Nephron (organoid): ENCODE results near the gene SNAP23.
"Not testable (repeated sequence)": the region's sequence is repeated elsewhere in the genome, so short reads cannot be mapped to it uniquely, and the experiment has no call there.

Experiments used
- H3K27ac Mint-ChIP-seq, 3 experiments: 2 replicates each; pipeline ENCODE4 v1.8.0; 2020; ENCODE audit warnings: mixed read lengths in 3 of 3, mild to moderate bottlenecking in 2 of 3, moderate library complexity in 1 of 3
- H3K27me3 Mint-ChIP-seq: 2 replicates; pipeline ENCODE4 v1.8.0; 2021; ENCODE audit warnings: low read depth, mild to moderate bottlenecking, moderate library complexity, mixed read lengths
- H3K36me3 Mint-ChIP-seq: 2 replicates; pipeline ENCODE4 v1.8.0; 2020; ENCODE audit warnings: low read depth, mixed read lengths
- H3K4me1 Mint-ChIP-seq: 2 replicates; pipeline ENCODE4 v1.8.0; 2020; ENCODE audit warnings: mixed read lengths
- H3K4me3 Mint-ChIP-seq, 3 experiments: 2 replicates each; pipeline ENCODE4 v1.8.0; 2020; ENCODE audit warnings: mild to moderate bottlenecking in 3 of 3, mixed read lengths in 3 of 3, moderate library complexity in 2 of 3
- H3K9me3 Mint-ChIP-seq: 2 replicates; pipeline ENCODE4 v1.8.0; 2020; ENCODE audit warnings: mixed read lengths
- CTCF ChIP-seq, 3 experiments: fragments of 200-600 bp; sonication (generic); IDR thresholded peaks; one replicate each; pipeline ENCODE4 v1.5.0; 2021; ENCODE audit warnings: antibody characterized with exemption in 3 of 3; ENCODE audit not compliant: unreplicated experiment in 3 of 3

The SNAP23 gene

GRCh38 chr15:42553554-42553953 is 58.1 kb downstream of the SNAP23 start:
- Mint-ChIP-seq H3K27me3 (no peaks in the 10 kb centered on the region), H3K4me3 (no peak overlapping the region), H3K4me1 (peaks cover 14% of the 10 kb centered on the region), H3K9me3 (no peaks in the 10 kb centered on the region), H3K27ac (no peak overlapping the region), H3K36me3 (peaks cover 4% of the 10 kb centered on the region)
- TF ChIP-seq CTCF (IDR thresholded peaks at IDR 0.05; ENCODE audit: unreplicated experiment in 3 of 3), result no peak

GRCh38 chr15:42556550-42557207 is 61.2 kb downstream of the SNAP23 start:
- not testable (repeated sequence) for H3K27me3 Mint-ChIP-seq, H3K9me3 Mint-ChIP-seq, H3K4me1 Mint-ChIP-seq, H3K4me3 Mint-ChIP-seq, H3K27ac Mint-ChIP-seq
- peaks cover 18% of the 10 kb centered on the region for H3K36me3 Mint-ChIP-seq

GRCh38 chr15:42558739-42559138 is 63.3 kb downstream of the SNAP23 start:
- H3K27ac Mint-ChIP-seq, result no peak overlapping the region
- peaks cover 27% of the 10 kb centered on the region for H3K36me3 Mint-ChIP-seq
- H3K4me3 Mint-ChIP-seq, result no peak overlapping the region
- no peaks in the 10 kb centered on the region for H3K4me1 Mint-ChIP-seq
- H3K27me3 Mint-ChIP-seq, result no peaks in the 10 kb centered on the region
- TF ChIP-seq CTCF (IDR thresholded peaks at IDR 0.05; ENCODE audit: unreplicated experiment in 3 of 3), result no peak
- no peaks in the 10 kb centered on the region for H3K9me3 Mint-ChIP-seq

- no peaks in the 10 kb centered on the region for H3K36me3 Mint-ChIP-seq
Observed at GRCh38 chr15:42575188-42576039, 80.0 kb downstream of the SNAP23 start, which contains the start of gene STARD9. Gene STARD9 (plus strand): TSS chr15:42575606. CDS start chr15:42575716, 110 bp downstream.

DNA sequence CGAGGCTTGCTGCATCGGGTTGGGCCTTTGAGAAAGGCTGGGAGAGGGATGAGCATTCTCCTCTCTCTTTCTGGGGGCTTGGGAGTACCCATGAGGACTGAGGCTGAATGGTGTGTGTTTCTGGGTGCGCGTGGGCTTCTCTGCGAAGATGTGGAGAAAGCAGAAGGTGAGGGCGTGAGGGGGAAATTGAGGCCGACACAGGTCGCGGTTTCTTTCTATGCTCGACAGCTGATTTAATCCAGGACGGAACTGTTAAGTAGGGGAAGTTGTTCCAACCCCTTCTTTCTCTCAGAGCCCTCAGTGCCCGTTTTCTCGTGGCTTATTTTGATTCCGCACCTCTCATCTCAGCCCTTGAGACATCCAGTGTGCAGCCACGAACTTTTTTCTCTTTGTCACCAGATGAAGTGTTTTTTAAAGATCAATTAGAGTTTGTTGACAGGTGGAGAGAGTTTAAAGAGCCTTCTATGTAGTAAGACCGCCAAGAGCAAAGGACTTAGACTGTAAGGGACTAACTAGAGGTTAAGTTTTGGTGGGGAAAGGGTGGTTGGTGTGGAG is 80.7 kb downstream of the SNAP23 start:
- TF ChIP-seq CTCF (IDR thresholded peaks at IDR 0.05; ENCODE audit: unreplicated experiment in 3 of 3), result no peak
- Mint-ChIP-seq H3K27ac (peak overlapping the region; percentile 6 to 80 (median 79)), H3K4me3 (peak overlapping the region; percentile 95 to 98 (median 97)), H3K27me3 (peaks cover 32% of the 10 kb centered on the region), H3K4me1 (peaks cover 45% of the 10 kb centered on the region), H3K36me3 (no peaks in the 10 kb centered on the region), H3K9me3 (no peaks in the 10 kb centered on the region)

More at GRCh38 chr15:42575188-42576039, 80.0 kb downstream of the SNAP23 start, which contains the start of gene STARD9:
- no peak for TF ChIP-seq CTCF (IDR thresholded peaks at IDR 0.05; ENCODE audit: unreplicated experiment in 3 of 3)
- H3K4me3 Mint-ChIP-seq, result peak within 1 kb of the TSS; percentile 95 to 98 (median 97)
- H3K9me3 Mint-ChIP-seq, result no peaks in the 10 kb centered on the region
- H3K4me1 Mint-ChIP-seq, result peaks cover 41% of the 10 kb centered on the region
- H3K27me3 Mint-ChIP-seq, result peaks cover 26% of the 10 kb centered on the region
- H3K27ac Mint-ChIP-seq, result peak within 1 kb of the TSS; percentile 6 to 80 (median 79)

DNA sequence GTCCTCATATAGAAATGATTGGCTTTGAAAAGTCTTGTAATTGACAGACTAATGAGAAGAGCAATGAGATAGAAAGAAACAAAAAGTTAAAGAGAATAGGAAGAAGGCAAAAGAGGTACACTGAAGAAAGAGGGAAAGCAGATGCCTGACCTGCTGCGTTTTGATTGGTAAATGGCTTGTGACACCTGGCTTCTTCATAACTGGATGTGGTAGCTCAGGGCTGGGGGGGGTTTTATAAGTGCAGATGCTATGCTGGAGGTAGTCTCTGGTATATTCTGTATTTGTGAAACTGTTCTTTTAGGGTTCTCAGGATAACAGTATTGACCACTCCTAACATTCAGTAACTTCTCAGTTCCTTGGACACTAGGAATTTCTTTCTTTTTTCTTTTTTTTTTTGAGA is 81.3 kb downstream of the SNAP23 start:
- Mint-ChIP-seq H3K27me3 (peaks cover 32% of the 10 kb centered on the region), H3K36me3 (no peaks in the 10 kb centered on the region), H3K9me3 (no peaks in the 10 kb centered on the region), H3K27ac (peak overlapping the region in 2 of 3 experiments; percentile 6 to 7), H3K4me3 (peak overlapping the region; percentile 95 to 98 (median 97)), H3K4me1 (peaks cover 52% of the 10 kb centered on the region)
- no peak for TF ChIP-seq CTCF (IDR thresholded peaks at IDR 0.05; ENCODE audit: unreplicated experiment in 3 of 3)
